ENCODE measurements around the gene FBXO39.
"Not testable (repeated sequence)": the region's sequence is repeated elsewhere in the genome, so short reads cannot be mapped to it uniquely, and the experiment has no call there.

The FBXO39 gene

DNA sequence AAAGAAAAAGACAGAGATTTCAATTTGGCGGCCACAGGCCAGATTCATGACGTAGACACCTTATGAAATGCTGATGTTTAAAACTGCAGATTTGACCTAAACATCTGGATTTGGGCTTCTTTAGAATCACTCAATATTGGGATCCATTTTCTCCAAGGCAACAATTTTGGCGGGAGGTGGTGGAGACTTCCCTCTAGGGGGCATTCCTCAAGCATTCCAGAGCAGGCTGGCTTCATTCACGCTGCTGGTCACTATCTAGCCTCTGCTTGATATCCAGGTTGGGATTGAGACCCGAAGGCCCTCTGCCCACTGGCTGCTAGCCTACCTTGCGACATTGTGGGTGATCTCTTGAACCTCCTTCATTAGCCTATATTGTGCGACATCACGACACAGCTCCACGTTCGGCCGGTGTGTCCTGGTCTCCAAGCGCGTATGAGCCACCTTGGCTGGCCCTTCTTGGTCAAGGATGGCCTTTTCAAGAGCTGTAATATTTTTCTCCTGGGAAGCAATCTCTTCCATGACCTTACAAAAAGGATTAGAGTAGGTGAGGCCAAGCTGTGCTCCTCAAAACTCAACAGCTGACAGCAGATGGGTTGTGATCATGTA, 24.5 kb downstream of the FBXO39 start:
- no peaks in the 10 kb centered on the region for H3K36me3 ChIP-seq (ENCODE audit: control insufficient read depth, insufficient read depth, low read length)
- H3K27me3 ChIP-seq (replicated peaks; ENCODE audit: control insufficient read depth, insufficient read depth, low read length) = no peaks in the 10 kb centered on the region; the same call in 1 of the 2 replicates
- TF ChIP-seq, protein P1, sequence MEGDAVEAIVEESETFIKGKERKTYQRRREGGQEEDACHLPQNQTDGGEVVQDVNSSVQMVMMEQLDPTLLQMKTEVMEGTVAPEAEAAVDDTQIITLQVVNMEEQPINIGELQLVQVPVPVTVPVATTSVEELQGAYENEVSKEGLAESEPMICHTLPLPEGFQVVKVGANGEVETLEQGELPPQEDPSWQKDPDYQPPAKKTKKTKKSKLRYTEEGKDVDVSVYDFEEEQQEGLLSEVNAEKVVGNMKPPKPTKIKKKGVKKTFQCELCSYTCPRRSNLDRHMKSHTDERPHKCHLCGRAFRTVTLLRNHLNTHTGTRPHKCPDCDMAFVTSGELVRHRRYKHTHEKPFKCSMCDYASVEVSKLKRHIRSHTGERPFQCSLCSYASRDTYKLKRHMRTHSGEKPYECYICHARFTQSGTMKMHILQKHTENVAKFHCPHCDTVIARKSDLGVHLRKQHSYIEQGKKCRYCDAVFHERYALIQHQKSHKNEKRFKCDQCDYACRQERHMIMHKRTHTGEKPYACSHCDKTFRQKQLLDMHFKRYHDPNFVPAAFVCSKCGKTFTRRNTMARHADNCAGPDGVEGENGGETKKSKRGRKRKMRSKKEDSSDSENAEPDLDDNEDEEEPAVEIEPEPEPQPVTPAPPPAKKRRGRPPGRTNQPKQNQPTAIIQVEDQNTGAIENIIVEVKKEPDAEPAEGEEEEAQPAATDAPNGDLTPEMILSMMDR (IDR thresholded peaks at IDR 0.05; ENCODE audit: insufficient read depth, low read length, poor library complexity, severe bottlenecking) = peak; percentile 52
- DNase-seq (ENCODE audit: extremely low read depth, insufficient read length) = no peak
- H3K4me3 ChIP-seq (replicated peaks; ENCODE audit: low read depth, low read length) = no peak overlapping the region

DNA sequence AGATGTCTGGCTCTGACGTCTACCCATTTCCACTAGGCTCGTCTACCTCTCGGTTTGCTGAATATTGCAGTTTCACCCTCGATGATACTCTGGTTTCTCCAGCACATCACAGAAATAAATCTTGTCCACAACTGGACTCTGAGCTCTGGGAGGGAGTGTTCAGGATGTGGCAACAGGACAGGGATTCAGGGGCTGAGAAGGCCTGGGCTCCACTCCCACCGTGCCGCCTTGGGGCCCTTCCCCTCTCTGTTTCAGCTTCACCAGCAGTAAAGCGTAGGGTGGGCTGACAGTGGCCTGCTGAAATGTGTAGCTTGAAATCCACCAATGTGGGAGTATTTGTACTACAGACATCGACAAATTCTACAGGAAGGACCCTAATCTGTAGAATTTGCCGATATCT, 35.5 kb downstream of the FBXO39 start:
- H3K27me3 ChIP-seq (replicated peaks; ENCODE audit: control insufficient read depth, insufficient read depth, low read length) = no peaks in the 10 kb centered on the region

DNA sequence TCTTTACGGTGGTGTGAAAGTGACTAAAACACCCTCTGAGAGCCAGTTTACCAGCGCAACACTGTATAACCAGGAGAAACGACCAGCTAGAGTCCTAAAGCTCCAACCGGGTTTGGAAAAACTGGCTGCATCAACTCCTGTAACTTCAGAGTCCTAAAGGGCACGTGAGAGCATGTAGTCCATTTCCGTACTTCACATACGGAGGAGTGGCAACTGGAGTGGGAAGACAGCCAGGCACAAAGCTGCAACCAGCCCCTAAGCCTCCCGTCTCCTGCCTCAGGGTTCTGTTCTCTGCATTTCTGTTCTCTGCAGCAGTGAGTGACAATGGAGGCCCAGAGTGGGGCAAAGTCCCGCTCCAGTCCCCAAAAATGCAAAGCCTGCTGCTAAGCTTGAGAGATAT, 36.3 kb downstream of the FBXO39 start:
- Histone ChIP-seq H3K27me3 (replicated peaks; ENCODE audit: control insufficient read depth, insufficient read depth, low read length) (no peaks in the 10 kb centered on the region), H3K4me3 (replicated peaks; ENCODE audit: low read depth, low read length) (no peak overlapping the region), H3K36me3 (ENCODE audit: control insufficient read depth, insufficient read depth, low read length) (no peaks in the 10 kb centered on the region)
- no peak for DNase-seq (ENCODE audit: extremely low read depth, insufficient read length)
- TF ChIP-seq, protein P1 (IDR thresholded peaks at IDR 0.05; ENCODE audit: insufficient read depth, low read length, poor library complexity, severe bottlenecking) = no peak

More for the DNA sequence above, 35.5 kb downstream of the FBXO39 start:
- TF ChIP-seq, protein P1 (IDR thresholded peaks at IDR 0.05; ENCODE audit: insufficient read depth, low read length, poor library complexity, severe bottlenecking) = no peak
- Histone ChIP-seq H3K36me3 (ENCODE audit: control insufficient read depth, insufficient read depth, low read length) (no peaks in the 10 kb centered on the region), H3K4me3 (replicated peaks; ENCODE audit: low read depth, low read length) (no peak overlapping the region)
- no peak for DNase-seq (ENCODE audit: extremely low read depth, insufficient read length)

DNA sequence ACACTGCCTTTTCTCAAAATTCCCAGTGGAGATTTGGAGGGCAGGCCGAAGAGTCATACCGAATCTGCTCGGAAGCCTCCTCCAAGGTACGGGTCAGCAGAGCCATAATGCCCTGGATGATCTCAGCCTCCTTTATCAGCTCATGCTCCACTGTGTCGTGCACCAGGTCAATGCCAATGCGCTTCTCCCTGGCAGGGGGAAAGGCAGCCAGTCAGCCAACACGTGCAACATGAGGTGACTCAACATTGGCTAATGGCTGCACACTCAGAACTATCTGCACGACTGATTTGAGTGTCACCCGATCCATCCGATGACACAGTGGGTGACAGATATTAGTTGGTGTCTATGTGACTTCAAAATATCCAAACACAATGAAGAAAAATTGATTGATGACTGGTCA, 39.8 kb downstream of the FBXO39 start:
- no peaks in the 10 kb centered on the region for H3K36me3 ChIP-seq (ENCODE audit: control insufficient read depth, insufficient read depth, low read length)
- H3K27me3 ChIP-seq (replicated peaks; ENCODE audit: control insufficient read depth, insufficient read depth, low read length) = no peaks in the 10 kb centered on the region
- H3K4me3 ChIP-seq (replicated peaks; ENCODE audit: low read depth, low read length) = no peak overlapping the region
- no peak for DNase-seq (ENCODE audit: extremely low read depth, insufficient read length)
- TF ChIP-seq, protein P1 (IDR thresholded peaks at IDR 0.05; ENCODE audit: insufficient read depth, low read length, poor library complexity, severe bottlenecking) = no peak

DNA sequence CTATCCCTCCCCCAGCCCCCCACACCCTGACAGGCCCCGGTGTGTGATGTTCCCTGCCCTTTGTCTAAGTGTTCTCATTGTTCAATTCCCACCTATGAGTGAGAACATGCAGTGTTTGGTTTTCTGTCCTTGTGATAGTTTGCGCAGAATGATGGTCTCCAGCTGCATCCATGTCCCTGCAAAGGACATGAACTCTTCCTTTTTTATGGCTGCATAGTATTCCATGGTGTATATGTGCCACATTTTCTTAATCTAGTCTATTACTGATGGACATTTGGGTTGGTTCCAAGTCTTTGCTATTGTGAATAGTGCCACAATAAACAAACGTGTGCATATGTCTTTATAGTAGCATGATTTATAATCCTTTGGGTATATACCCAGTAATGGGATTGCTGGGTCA, 40.4 kb downstream of the FBXO39 start:
- not testable (repeated sequence) for H3K36me3 ChIP-seq (ENCODE audit: control insufficient read depth, insufficient read depth, low read length); H3K27me3 ChIP-seq (replicated peaks; ENCODE audit: control insufficient read depth, insufficient read depth, low read length); H3K4me3 ChIP-seq (replicated peaks; ENCODE audit: low read depth, low read length); DNase-seq (ENCODE audit: extremely low read depth, insufficient read length)

DNA sequence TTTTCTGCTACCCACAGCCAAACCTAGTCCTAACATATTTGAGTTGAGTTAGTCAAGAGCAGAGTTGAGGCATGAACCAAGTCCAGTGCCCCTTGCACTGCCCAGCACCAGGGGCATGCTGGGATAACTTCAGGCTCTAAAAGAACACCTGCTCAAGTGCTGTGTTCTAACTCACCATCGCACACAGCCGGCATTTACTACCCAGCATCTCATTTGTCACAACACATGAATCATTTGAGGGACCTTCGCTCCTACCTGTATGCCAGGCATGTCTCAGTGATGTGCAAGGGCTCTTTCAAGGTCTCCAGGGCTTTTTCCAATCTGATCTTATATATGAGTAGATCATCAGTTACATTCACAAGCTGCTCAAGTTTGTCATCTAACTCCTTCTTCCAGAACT, 42.9 kb downstream of the FBXO39 start:
- no peak for DNase-seq (ENCODE audit: extremely low read depth, insufficient read length)
- Histone ChIP-seq H3K36me3 (ENCODE audit: control insufficient read depth, insufficient read depth, low read length) (no peaks in the 10 kb centered on the region), H3K4me3 (replicated peaks; ENCODE audit: low read depth, low read length) (no peak overlapping the region), H3K27me3 (replicated peaks; ENCODE audit: control insufficient read depth, insufficient read depth, low read length) (no peaks in the 10 kb centered on the region)
- TF ChIP-seq, protein P1 (IDR thresholded peaks at IDR 0.05; ENCODE audit: insufficient read depth, low read length, poor library complexity, severe bottlenecking) = no peak

Measured in GM06990 (cell line).